ENCODE results near the gene AGXT.

AGXT gene

DNA sequence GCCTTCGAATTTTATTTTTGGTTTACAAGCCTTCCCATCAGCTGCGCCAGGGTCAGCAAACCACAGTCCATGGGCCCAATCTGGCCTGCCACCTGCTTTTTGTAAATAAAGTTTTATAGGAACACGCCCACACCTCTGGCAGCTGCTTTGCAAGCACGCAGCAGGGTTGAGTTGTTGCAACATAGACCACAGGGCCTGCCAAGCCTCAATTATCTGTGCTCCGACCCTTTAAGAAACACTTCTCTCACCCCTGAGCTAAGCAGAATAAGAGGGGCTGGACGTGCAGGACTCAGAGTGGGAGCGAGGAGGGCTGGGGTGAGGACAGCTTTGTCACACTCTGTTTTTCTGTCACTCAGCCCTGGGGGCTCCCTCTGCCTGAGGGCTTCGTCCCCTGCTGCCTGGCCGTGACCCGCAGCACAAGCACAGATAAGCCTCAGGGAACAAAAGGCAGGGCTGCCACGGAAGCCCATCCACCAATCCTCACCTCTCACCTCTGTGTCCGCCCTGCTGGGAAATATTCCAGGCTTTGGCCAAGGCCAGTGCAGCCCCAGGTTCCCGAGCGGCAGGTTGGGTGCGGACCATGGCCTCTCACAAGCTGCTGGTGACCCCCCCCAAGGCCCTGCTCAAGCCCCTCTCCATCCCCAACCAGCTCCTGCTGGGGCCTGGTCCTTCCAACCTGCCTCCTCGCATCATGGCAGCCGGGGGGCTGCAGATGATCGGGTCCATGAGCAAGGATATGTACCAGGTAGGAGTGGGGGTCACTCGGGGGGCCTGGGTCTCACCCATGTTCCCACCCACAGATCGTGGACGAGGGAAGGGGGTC is at the start of gene AGXT:
Gene AGXT, plus strand, starts transcription at position 539 of the 823 bp plus-strand sequence. Its CDS starts 42 bp downstream, at position 581.
- DNase-seq, result no peak

- DNase-seq, result peak in 1 of 2 experiments; percentile 19
Measured at GRCh38 chr2:240819126-240819857, 49.3 kb upstream of the AGXT start.

DNA sequence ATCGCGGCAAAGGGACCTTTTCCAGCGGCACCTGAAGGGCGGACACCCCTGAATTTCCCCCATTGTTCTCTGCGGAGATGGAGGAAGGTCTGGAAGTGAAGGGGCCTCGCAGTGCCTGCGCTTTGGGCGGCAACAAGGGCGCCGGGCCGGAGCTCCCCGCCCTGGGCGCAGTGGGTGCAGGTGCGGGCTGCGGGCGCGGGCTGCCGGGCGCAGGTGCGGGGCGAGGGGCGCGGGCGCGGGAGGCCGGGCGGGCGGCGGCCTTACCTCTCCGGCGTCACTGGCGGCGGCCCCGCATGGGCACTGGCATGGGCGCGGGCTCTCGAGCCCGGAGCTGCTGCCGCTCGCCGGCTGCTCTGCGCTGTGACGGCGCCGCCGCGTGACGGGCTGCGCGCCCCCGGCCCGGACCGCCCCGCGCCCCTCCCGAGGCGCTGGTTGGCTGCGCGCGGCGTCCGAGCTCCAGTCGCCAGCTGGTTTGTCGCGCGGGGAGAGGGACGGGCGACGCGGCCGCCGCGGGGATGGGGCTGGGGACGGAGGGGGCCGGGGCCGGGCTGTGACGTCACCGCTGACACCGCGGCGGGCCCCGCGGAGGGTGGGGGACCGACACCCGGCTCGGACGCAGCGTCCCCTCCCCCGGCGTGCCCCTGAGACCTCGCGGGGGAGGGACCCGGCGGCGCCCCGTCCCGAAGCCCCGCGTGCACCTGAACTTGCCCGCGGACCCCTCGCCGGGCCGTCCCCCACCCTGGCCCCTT is 48.6 kb upstream of the AGXT start, which contains the start of gene KIF1A:
Gene KIF1A, minus strand, starts transcription at position 362 of the 749 bp plus-strand sequence. CDS start 22,467 bp downstream, outside the sequence.
- peak; percentile 61 to 85 for DNase-seq

- DNase-seq, result no peak
Measured at GRCh38 chr2:240820607-240821428, 47.8 kb upstream of the AGXT start.

DNA sequence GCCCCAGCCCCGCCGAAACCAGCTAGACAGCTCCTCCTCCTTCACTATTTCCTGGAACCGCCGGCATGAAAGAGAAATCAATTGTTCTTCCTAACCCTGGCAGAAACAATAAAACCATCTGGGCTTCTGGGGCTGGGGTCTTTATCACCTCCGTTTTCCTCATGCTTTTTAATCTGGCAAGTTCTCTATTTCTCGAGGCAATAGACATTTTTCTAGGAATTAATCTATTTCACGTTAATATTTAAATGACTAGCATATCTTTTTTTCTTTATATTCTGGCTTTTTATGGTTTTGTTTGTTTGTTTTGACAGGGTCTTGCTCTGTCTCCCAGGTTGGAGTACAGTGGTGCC is 47.2 kb upstream of the AGXT start:
- no peak for DNase-seq

- DNase-seq, result no peak
Measured at GRCh38 chr2:240822280-240822847, 46.3 kb upstream of the AGXT start.

DNA sequence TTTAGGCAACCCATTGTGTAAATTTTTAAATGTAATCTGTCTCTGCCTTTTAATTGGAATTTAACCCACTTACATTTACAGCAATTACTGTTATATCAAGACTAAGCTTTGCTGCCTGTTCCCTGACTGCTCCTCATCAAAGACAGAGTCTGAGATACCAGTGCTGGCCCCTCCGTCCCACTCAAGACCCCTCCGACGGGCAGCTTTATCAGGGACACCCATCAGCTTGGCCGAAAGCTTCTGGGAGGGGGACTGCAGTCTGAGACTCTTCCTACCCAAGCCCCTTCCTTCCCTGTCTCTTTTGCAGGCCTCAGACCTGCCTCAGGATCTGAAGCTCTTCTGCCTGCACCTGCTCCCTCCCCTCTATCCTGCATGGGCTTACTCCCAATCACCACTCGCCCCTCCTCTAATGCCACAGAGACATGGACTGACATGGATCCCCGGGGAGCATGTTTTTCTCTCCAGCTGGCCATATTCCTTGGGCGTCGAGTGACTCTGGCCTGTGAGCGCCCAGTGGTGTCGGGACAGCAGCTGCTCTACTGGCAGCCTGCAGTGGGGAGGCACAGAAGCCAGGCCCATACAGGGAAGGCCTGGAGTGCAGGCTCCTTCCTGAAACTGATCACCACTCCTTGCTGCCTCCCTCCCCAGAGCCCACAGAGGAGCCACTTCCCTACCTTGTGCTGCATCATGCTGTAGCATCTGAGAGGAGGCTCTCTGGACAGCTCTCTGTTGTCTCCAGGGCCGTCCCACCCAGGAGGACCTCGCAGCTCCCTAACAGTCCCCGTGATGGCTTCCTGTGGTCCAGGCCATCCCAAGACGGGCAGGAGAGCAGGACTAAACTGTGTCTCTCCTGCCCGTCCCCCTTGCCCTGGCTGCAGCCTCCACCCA is 44.9 kb upstream of the AGXT start:
- no peak for DNase-seq

DNA sequence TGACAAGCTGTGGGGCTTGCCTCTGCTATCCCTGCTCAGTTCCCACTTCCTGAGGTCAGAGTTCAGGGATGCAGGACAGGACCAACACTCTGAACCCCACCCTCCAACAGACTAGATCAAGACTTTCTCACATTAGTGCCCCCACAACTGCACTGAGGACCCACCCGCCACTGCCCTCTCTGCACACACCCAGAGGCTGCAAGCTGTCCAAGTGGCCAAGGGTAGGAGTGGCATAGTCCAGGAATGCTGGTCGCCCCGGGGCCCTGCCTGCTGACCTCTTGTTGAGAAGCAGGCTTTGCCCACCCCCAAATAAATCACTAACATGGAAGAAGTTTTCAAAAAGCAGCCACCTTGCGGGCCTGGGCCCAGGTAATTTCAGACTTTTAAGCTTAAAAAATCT is 43.1 kb upstream of the AGXT start:
- no peak for DNase-seq

DNA sequence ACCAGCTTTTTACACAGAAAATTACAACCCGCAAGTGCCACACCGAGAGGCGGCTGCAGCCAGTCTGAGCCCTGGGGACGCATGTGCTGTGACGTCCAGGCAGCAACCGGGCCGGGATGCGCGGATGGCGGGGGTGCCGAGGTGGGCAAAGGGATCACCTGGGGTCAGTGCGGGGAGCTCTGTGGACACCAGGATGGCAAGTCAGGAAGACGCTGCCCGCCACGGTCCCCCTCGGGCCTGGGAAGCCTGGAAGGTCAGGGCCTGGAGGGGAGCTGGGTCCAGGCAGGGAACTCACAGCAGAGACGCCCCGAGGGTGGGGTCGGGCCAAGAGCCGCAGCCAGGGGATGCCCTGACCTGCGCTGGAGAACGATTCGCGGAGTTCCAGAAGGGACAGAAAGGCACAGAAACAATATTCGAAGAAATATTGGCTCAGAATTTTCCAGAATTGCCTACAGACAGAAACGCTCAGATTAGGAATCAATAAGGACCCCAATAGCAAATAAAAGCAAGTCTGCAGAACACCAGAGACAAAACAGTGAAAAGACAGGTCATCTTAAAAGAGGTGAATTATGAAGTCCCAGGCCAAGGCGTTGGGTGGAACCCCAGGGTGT is 36.9 kb upstream of the AGXT start:
- no peak for DNase-seq

DNA sequence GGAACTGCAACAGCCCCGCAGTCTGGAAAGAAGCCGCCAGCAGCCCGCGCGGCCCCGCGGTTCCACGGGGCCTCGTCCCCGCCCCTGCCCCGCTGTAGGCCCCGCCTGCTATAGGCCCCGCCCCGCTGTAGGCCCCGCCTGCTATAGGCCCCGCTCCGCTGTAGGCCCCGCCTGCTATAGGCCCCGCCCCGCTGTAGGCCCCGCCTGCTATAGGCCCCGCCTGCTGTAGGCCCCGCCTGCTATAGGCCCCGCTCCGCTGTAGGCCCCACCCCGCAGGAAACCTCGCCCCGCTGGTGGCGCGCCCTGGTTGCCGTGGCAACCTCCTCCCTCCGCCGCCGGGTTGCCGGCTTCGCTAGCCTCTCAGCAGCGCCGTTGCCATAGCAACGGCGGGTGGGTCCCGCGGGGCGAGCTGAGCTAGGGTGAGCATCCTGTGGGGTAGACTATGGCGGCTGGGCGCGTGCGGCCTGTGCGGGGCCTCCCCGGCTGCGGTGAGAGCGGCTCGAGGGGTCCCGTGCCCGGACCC is 36.4 kb upstream of the AGXT start:
- peak; percentile 76 to 89 for DNase-seq

- DNase-seq, result no peak
Measured at GRCh38 chr2:240832921-240833494, 35.6 kb upstream of the AGXT start.

- DNase-seq, result no peak
Measured at GRCh38 chr2:240833724-240834285, 34.8 kb upstream of the AGXT start.

DNA sequence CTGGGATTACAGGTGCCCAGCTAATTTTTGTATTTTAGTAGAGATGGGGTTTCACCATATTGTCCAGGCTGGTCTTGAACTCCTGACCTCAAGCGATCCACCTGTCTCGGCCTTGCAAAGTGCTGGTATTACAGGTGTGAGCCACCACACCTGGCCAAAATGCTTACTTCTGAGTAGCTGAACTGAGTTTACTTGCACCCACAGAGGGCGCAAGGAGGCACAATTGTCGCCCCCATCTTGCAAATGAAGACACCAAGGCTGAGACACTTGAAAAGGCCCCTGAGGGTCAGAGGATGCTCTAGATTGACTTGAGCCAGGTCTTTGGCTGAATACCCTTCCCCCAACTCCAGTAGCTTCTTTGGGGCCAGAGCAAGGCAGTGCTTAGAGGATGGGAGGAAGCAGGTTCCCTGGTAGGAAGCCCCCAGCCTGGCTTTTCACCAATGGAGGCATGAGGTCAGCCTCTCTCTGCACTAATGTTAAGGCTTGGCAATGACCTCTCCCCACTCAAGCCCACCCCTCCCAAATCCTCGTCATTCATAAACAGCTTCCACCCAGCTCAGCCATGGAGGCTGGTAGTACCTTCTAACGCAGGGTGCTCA is 34.1 kb upstream of the AGXT start:
- DNase-seq, result no peak

DNA sequence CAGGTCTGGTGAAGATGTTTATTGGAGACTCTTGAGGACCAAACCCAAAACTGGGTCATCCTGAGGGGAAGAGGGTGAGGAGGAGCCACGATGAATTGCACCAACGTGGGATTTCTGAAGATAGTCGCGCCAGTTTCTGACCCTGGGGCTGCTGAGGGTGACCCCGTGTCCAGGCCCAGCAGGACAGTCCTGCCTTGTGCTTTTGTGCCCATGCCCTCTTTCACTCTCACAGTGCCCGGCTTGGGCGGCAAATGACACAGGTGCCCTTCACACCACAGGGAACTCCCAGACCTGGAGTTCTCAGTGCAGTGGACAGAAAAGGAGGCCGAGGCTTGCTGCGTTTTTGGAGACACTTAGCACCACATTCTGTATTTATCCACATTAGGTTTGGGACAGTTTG is 33.1 kb upstream of the AGXT start:
- DNase-seq, result no peak

GRCh38 chr2:240836781-240837467 is 31.7 kb upstream of the AGXT start:
- DNase-seq, result no peak

- no peak for DNase-seq
Measured at GRCh38 chr2:240837621-240838020, 31.0 kb upstream of the AGXT start.

DNA sequence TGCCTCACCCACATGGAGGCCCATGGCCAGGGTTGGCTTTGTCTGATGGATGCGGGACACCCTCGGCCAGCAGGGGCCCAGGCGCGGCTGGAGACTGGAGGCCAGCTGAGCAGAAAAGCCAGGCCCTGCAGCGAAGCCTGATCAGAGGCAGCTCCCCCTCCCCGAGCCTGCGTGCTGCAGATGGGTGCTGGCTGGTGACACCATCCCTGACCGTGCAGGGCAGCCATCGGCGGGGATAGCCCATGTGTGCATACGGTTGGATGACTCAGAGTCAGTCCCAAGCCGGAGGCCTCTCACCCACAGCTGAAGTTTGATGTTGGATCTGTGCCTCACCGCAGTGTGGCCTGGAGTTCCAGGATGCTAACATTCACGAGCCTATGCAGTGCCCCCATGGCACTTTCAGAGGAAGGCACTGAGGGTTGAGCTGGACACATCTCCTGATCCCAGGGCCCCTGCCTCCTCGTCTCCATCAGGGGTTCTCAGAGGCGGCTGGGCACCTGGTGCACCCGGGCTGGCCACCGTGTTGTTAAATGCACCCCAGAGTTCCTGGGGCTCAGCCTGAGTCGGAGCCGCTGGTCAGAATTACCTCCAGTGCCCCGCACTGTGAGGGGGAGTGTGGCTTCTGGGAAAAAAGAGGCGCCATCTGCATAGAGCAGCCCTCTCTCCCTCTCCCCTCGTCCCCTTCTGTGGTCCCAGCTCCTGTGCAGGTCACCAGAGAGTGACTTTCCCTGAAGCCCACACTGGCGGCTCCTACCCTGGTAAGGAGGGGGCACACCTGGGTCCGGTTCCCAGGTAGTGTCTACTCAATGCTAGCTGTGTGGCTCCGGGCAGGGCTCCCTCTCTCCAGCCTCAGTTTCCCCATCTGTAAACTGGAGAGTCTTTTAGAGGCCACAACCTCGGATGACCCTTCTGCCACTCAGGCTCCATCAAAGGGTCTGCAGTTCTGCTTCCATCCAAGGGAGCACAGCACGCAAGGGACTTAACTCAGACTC is 29.2 kb upstream of the AGXT start:
- no peak for DNase-seq
